ENCODE data around the gene IPCEF1.

Gene IPCEF1

GRCh38 chr6:154352898-154353585, 3.6 kb downstream of the IPCEF1 start:
- no peak for TF ChIP-seq CTCF (IDR thresholded peaks at IDR 0.05; ENCODE audit: low read depth, low read length, missing control alignments)
- no peak for DNase-seq
- in situ Hi-C loops (cut with HindIII; ENCODE audit: low pct_ligation_motif_present, low sequenced_read_pairs): no loop called here
- Histone ChIP-seq H3K27me3 (replicated peaks) (no peaks in the 10 kb centered on the region), H3K4me3 (ENCODE audit: low read depth, low read length) (no peak overlapping the region), H3K36me3 (replicated peaks) (no peaks in the 10 kb centered on the region), H3K27ac (no peak overlapping the region)

GRCh38 chr6:154350293-154350692, 6.3 kb downstream of the IPCEF1 start:
- Histone ChIP-seq H3K36me3 (replicated peaks) (no peaks in the 10 kb centered on the region), H3K27me3 (replicated peaks) (no peaks in the 10 kb centered on the region), H3K4me3 (ENCODE audit: low read depth, low read length) (no peak overlapping the region), H3K27ac (no peak overlapping the region)
- TF ChIP-seq CTCF (IDR thresholded peaks at IDR 0.05; ENCODE audit: low read depth, low read length, missing control alignments): no peak
- DNase-seq: no peak
- in situ Hi-C loops (cut with HindIII; ENCODE audit: low pct_ligation_motif_present, low sequenced_read_pairs): no loop called here

- no peaks in the 10 kb centered on the region for H3K27me3 ChIP-seq (replicated peaks)
- H3K4me3 ChIP-seq (ENCODE audit: low read depth, low read length): no peak overlapping the region
- no peak for TF ChIP-seq CTCF (IDR thresholded peaks at IDR 0.05; ENCODE audit: low read depth, low read length, missing control alignments)
- DNase-seq: no peak
- H3K36me3 ChIP-seq (replicated peaks): no peaks in the 10 kb centered on the region
- no peak overlapping the region for H3K27ac ChIP-seq
- in situ Hi-C loops (cut with HindIII; ENCODE audit: low pct_ligation_motif_present, low sequenced_read_pairs): no loop called here
Measured at GRCh38 chr6:154347981-154348380, 8.6 kb downstream of the IPCEF1 start.

GRCh38 chr6:154345811-154346210, 10.8 kb downstream of the IPCEF1 start:
- H3K36me3 ChIP-seq (replicated peaks): no peaks in the 10 kb centered on the region
- in situ Hi-C loops (cut with HindIII; ENCODE audit: low pct_ligation_motif_present, low sequenced_read_pairs): no loop called here
- H3K27ac ChIP-seq: no peak overlapping the region
- no peak for DNase-seq
- no peak overlapping the region for H3K4me3 ChIP-seq (ENCODE audit: low read depth, low read length)
- no peak for TF ChIP-seq CTCF (IDR thresholded peaks at IDR 0.05; ENCODE audit: low read depth, low read length, missing control alignments)
- H3K27me3 ChIP-seq (replicated peaks): no peaks in the 10 kb centered on the region

- peak; percentile 8 for DNase-seq
- no peaks in the 10 kb centered on the region for H3K36me3 ChIP-seq (replicated peaks)
- no peak overlapping the region for H3K27ac ChIP-seq
- no peaks in the 10 kb centered on the region for H3K27me3 ChIP-seq (replicated peaks)
- in situ Hi-C loops (cut with HindIII; ENCODE audit: low pct_ligation_motif_present, low sequenced_read_pairs): no loop called here
- no peak overlapping the region for H3K4me3 ChIP-seq (ENCODE audit: low read depth, low read length)
- peak; percentile 55 for TF ChIP-seq CTCF (IDR thresholded peaks at IDR 0.05; ENCODE audit: low read depth, low read length, missing control alignments)
Measured at GRCh38 chr6:154343473-154344308, 12.9 kb downstream of the IPCEF1 start.

Data from brain microvascular endothelial cell (primary cell).